ENCODE data around the gene C1S. TPM values are rescaled to one million over a fixed set of nuclear protein-coding genes. Genes with fewer than 3 reads are reported as not detected.

C1S gene
- total RNA-seq, 6 experiments from 2014 or later: 21.9 to 30.8 (median 30.2) TPM

GRCh38 chr12:7114008-7114407 is 53.5 kb downstream of the C1S start:
- H3K27ac Mint-ChIP-seq: no peak overlapping the region
- H3K4me1 Mint-ChIP-seq (ENCODE audit: low read depth): peaks cover 23% of the 10 kb centered on the region
- H3K4me3 Mint-ChIP-seq: no peak overlapping the region
- TF ChIP-seq, protein P1, sequence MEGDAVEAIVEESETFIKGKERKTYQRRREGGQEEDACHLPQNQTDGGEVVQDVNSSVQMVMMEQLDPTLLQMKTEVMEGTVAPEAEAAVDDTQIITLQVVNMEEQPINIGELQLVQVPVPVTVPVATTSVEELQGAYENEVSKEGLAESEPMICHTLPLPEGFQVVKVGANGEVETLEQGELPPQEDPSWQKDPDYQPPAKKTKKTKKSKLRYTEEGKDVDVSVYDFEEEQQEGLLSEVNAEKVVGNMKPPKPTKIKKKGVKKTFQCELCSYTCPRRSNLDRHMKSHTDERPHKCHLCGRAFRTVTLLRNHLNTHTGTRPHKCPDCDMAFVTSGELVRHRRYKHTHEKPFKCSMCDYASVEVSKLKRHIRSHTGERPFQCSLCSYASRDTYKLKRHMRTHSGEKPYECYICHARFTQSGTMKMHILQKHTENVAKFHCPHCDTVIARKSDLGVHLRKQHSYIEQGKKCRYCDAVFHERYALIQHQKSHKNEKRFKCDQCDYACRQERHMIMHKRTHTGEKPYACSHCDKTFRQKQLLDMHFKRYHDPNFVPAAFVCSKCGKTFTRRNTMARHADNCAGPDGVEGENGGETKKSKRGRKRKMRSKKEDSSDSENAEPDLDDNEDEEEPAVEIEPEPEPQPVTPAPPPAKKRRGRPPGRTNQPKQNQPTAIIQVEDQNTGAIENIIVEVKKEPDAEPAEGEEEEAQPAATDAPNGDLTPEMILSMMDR (IDR thresholded peaks at IDR 0.05): no peak
- no peaks in the 10 kb centered on the region; the same call in 1 of the 2 replicates for H3K27me3 Mint-ChIP-seq (ENCODE audit: insufficient read depth)
- DNase-seq: no peak
- H3K9me3 Mint-ChIP-seq: no peaks in the 10 kb centered on the region
- H3K36me3 Mint-ChIP-seq (ENCODE audit: low read depth): peaks cover 10% of the 10 kb centered on the region; the same call in 1 of the 2 replicates

DNA sequence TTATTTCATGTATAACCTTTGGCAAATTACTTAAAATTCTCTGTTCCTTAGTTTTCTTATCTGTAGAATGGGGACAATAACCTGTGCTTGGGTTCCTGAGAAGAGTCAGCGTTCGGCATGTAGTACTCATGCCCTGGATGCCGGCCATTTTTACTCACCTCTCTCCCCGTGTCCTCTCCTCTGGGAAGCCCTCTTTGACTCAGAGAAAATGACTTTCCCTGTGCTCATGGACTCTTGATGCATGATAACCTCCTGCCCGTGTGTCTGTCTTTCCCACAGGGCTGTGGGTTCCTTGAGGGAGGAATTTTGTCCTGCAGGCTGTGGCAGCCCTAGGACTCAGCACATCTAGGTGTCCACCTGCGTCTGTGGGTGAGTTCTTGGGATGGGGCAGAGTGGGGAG is 54.3 kb downstream of the C1S start:
- DNase-seq: no peak
- Mint-ChIP-seq H3K27ac (no peak overlapping the region), H3K4me3 (no peak overlapping the region), H3K9me3 (no peaks in the 10 kb centered on the region), H3K27me3 (ENCODE audit: insufficient read depth) (no peaks in the 10 kb centered on the region; the same call in 1 of the 2 replicates), H3K4me1 (ENCODE audit: low read depth) (peaks cover 16% of the 10 kb centered on the region), H3K36me3 (ENCODE audit: low read depth) (peaks cover 10% of the 10 kb centered on the region; the same call in 1 of the 2 replicates)
- TF ChIP-seq, protein P1 (IDR thresholded peaks at IDR 0.05): no peak

DNA sequence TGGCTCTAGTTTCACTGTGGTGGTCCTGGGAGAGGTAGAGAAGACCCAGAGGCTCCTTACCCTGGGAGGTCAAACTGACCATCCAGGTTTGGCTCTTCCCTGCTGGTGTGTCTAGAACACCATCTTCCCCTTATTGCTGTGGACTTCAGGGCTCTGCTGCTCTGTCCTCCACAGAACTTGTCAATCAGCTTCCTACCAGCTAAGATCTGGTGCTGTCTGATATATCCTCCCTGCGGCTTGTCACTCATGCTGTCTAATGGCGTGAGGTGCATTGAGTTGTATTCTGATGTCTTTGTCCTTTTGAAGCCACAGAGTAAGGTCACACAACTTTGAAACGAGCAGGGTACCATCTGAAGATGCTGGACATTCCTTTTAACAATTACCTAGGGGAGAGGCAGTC is 55.7 kb downstream of the C1S start:
- TF ChIP-seq, protein P1 (IDR thresholded peaks at IDR 0.05): no peak
- Mint-ChIP-seq H3K36me3 (ENCODE audit: low read depth) (peaks cover 10% of the 10 kb centered on the region; the same call in 1 of the 2 replicates), H3K27me3 (ENCODE audit: insufficient read depth) (no peaks in the 10 kb centered on the region; the same call in 1 of the 2 replicates), H3K4me3 (no peak overlapping the region), H3K4me1 (ENCODE audit: low read depth) (peaks cover 5% of the 10 kb centered on the region), H3K9me3 (no peaks in the 10 kb centered on the region), H3K27ac (no peak overlapping the region)
- no peak for DNase-seq

DNA sequence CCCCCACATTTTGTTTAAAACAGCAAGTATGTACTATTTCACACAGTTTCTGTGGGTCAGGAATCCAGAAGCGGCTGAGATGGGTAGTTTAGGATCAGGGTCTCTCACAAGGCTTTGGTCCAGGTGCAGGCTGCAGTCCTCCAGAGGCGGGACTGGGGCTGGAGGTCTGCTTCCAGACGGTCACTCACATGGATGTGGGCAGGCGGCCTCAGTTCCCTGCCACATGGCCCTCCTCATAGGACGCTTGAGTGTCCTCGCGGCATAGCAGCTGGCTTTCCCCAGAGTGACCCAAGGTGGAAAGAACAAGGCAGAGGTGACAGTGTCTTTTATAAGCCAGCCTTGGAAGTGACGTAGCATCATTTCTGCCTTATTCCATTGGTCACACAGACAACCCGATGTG is 56.4 kb downstream of the C1S start:
- H3K27me3 Mint-ChIP-seq (ENCODE audit: insufficient read depth): no peaks in the 10 kb centered on the region; the same call in 1 of the 2 replicates
- no peaks in the 10 kb centered on the region for H3K9me3 Mint-ChIP-seq
- peaks cover 10% of the 10 kb centered on the region; the same call in 1 of the 2 replicates for H3K36me3 Mint-ChIP-seq (ENCODE audit: low read depth)
- no peak overlapping the region for H3K27ac Mint-ChIP-seq
- no peak for DNase-seq
- H3K4me3 Mint-ChIP-seq: no peak overlapping the region
- H3K4me1 Mint-ChIP-seq (ENCODE audit: low read depth): peaks cover 5% of the 10 kb centered on the region
- TF ChIP-seq, protein P1 (IDR thresholded peaks at IDR 0.05): no peak

GRCh38 chr12:7117670-7118069 is 57.2 kb downstream of the C1S start:
- no peaks in the 10 kb centered on the region for H3K9me3 Mint-ChIP-seq
- H3K36me3 Mint-ChIP-seq (ENCODE audit: low read depth): peaks cover 10% of the 10 kb centered on the region; the same call in 1 of the 2 replicates
- no peak overlapping the region for H3K27ac Mint-ChIP-seq
- peaks cover 5% of the 10 kb centered on the region for H3K4me1 Mint-ChIP-seq (ENCODE audit: low read depth)
- no peaks in the 10 kb centered on the region; the same call in 1 of the 2 replicates for H3K27me3 Mint-ChIP-seq (ENCODE audit: insufficient read depth)
- H3K4me3 Mint-ChIP-seq: no peak overlapping the region
- TF ChIP-seq, protein P1 (IDR thresholded peaks at IDR 0.05): no peak
- DNase-seq: no peak

All from HFFc6 (cell line).